Thyroid gland (tissue), 4 donors: ENCODE measurements around the gene UBE4B.

Experiments
- POLR2A ChIP-seq, 2 donors: fragments of 450-650 bp; IDR thresholded peaks; one replicate each; pipeline ENCODE4 v1.6.1; 2017; ENCODE audit warnings: antibody characterized with exemption in 2 of 2, mild to moderate bottlenecking in 2 of 2, moderate library complexity in 1 of 2
- TF ChIP-seq, protein P1 (sequence below), 6 experiments: fragments of 200-600 bp in 3 of 6; fragments of 450-650 bp in 3 of 6; sonication (generic) in 3 of 6; IDR thresholded peaks; one replicate each; pipeline ENCODE4 v1.5.1; 2016 to 2019; ENCODE audit warnings: antibody characterized with exemption in 6 of 6, mild to moderate bottlenecking in 2 of 6, inconsistent platforms in 1 of 6, moderate library complexity in 1 of 6

DNA sequence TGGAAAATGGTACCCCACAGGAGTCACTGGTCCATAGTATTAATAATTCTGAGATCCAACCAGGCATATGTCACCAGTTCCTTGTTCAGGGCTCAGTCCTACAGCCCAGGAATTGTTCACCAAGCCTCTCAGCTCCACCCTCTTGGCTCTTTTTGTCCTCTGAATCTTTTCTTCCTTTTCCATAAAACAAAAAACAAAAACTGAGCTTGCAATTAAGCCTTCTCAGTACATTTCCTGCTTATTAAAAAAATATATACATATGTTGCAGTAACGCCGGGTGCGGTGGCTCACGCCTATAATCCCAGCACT is 154.2 kb downstream of the UBE4B start:
- TF ChIP-seq, protein P1, sequence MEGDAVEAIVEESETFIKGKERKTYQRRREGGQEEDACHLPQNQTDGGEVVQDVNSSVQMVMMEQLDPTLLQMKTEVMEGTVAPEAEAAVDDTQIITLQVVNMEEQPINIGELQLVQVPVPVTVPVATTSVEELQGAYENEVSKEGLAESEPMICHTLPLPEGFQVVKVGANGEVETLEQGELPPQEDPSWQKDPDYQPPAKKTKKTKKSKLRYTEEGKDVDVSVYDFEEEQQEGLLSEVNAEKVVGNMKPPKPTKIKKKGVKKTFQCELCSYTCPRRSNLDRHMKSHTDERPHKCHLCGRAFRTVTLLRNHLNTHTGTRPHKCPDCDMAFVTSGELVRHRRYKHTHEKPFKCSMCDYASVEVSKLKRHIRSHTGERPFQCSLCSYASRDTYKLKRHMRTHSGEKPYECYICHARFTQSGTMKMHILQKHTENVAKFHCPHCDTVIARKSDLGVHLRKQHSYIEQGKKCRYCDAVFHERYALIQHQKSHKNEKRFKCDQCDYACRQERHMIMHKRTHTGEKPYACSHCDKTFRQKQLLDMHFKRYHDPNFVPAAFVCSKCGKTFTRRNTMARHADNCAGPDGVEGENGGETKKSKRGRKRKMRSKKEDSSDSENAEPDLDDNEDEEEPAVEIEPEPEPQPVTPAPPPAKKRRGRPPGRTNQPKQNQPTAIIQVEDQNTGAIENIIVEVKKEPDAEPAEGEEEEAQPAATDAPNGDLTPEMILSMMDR (IDR thresholded peaks at IDR 0.05) = no peak
- TF ChIP-seq POLR2A (IDR thresholded peaks at IDR 0.05) = no peak
